T-helper 1 cell treated with Interleukin-12 subunit alpha and Interleukin-12 subunit beta and Interleukin-4 antibody, amounts not matched to agents 30 μg/mL and 1 μg/mL, for 36 hours (primary cell): ENCODE results near the gene RDH12.
A peak's percentile ranks its signal among the peaks of the same experiment; 100 is the strongest.
"Not testable (repeated sequence)": the region's sequence is repeated elsewhere in the genome, so short reads cannot be mapped to it uniquely, and the experiment has no call there.

ENCODE experiments used
- H3K27ac Mint-ChIP-seq: one replicate; pipeline ENCODE4 v1.8.0; 2021; ENCODE audit warnings: mild to moderate bottlenecking, mixed read lengths
- H3K27me3 Mint-ChIP-seq: one replicate; pipeline ENCODE4 v1.8.0; 2021; ENCODE audit warnings: low read depth, mixed read lengths
- H3K36me3 Mint-ChIP-seq: one replicate; pipeline ENCODE4 v1.8.0; 2021; ENCODE audit warnings: low read depth, mixed read lengths
- H3K4me1 Mint-ChIP-seq: one replicate; pipeline ENCODE4 v1.8.0; 2021; ENCODE audit warnings: low read depth, mixed read lengths
- H3K4me3 Mint-ChIP-seq: one replicate; pipeline ENCODE4 v1.8.0; 2021; ENCODE audit warnings: mild to moderate bottlenecking, moderate library complexity, mixed read lengths
- H3K9me3 Mint-ChIP-seq: one replicate; pipeline ENCODE4 v1.8.0; 2021; ENCODE audit warnings: mixed read lengths

RDH12 gene

DNA sequence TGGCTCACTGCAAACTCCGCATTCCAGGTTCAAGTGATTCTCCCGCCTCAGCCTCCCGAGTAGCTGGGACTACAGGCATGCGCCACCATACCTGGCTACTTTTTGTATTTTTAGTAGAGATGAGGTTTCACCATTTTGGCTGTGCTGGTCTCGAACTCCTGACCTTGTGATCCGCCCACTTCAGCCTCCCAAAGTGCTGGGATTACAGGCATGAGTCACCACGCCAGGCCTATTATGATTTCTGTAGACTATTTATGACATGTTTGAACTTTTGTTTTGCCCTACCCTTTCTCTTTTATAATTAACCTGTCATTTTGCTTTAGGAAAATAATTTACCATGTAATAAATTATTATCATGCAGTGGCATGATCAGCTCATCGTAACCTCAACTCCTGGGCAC is at the start of gene RDH12:
RDH12 (plus strand) TSS at position 395 of the 400 bp plus-strand sequence. CDS start 20,757 bp downstream, outside the sequence.
- not testable (repeated sequence) for H3K9me3 Mint-ChIP-seq, H3K36me3 Mint-ChIP-seq, H3K4me3 Mint-ChIP-seq, H3K4me1 Mint-ChIP-seq, H3K27ac Mint-ChIP-seq, H3K27me3 Mint-ChIP-seq

DNA sequence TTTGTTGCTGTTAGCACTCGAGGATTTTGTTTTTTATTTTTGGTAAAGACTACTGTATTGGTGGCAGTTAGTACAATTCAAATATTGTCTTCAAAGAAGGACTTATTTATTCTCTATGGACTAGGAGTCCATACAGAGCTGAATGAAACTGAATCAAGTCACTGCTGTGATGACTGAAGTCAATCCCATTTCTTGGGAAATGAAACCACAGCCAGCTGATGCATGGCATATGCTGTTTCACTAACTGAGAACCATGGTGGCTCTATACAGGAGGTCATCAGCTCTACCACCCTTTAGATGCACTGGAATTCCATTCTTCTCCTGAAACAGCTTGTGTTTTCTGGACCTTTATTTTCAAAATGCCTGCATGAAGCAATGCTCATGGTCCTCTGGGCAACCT is 49.5 kb upstream of the RDH12 start:
- Mint-ChIP-seq H3K27me3 (no peaks in the 10 kb centered on the region), H3K36me3 (peaks cover 32% of the 10 kb centered on the region)

GRCh38 chr14:67653651-67654280 is 47.9 kb upstream of the RDH12 start:
- H3K36me3 Mint-ChIP-seq = peaks cover 33% of the 10 kb centered on the region
- H3K9me3 Mint-ChIP-seq = no peaks in the 10 kb centered on the region
- no peaks in the 10 kb centered on the region for H3K4me1 Mint-ChIP-seq
- H3K27me3 Mint-ChIP-seq = no peaks in the 10 kb centered on the region
- H3K27ac Mint-ChIP-seq = no peak overlapping the region
- no peak overlapping the region for H3K4me3 Mint-ChIP-seq

More for the DNA sequence above, 49.5 kb upstream of the RDH12 start:
- Mint-ChIP-seq H3K4me1 (no peaks in the 10 kb centered on the region), H3K27ac (no peak overlapping the region), H3K9me3 (no peaks in the 10 kb centered on the region), H3K4me3 (no peak overlapping the region)

- peaks cover 7% of the 10 kb centered on the region for H3K36me3 Mint-ChIP-seq
- H3K4me3 Mint-ChIP-seq = no peak overlapping the region
- H3K27me3 Mint-ChIP-seq = no peaks in the 10 kb centered on the region
- H3K9me3 Mint-ChIP-seq = no peaks in the 10 kb centered on the region
- H3K4me1 Mint-ChIP-seq = peaks cover 19% of the 10 kb centered on the region
- no peak overlapping the region for H3K27ac Mint-ChIP-seq
Observed at GRCh38 chr14:67663633-67664032, 38.1 kb upstream of the RDH12 start.

GRCh38 chr14:67665868-67666267 is 35.8 kb upstream of the RDH12 start:
- no peaks in the 10 kb centered on the region for H3K27me3 Mint-ChIP-seq
- H3K9me3 Mint-ChIP-seq = no peaks in the 10 kb centered on the region
- H3K27ac Mint-ChIP-seq = no peak overlapping the region
- H3K4me1 Mint-ChIP-seq = peaks cover 27% of the 10 kb centered on the region
- no peak overlapping the region for H3K4me3 Mint-ChIP-seq
- H3K36me3 Mint-ChIP-seq = peaks cover 5% of the 10 kb centered on the region

- Mint-ChIP-seq H3K27me3 (no peaks in the 10 kb centered on the region), H3K4me3 (no peak overlapping the region), H3K9me3 (no peaks in the 10 kb centered on the region), H3K4me1 (peaks cover 27% of the 10 kb centered on the region), H3K27ac (no peak overlapping the region), H3K36me3 (peaks cover 5% of the 10 kb centered on the region)
Observed at GRCh38 chr14:67666750-67667449, 34.8 kb upstream of the RDH12 start.

GRCh38 chr14:67668559-67668958 is 33.1 kb upstream of the RDH12 start:
- no peak overlapping the region for H3K4me3 Mint-ChIP-seq
- H3K4me1 Mint-ChIP-seq = peaks cover 35% of the 10 kb centered on the region
- H3K36me3 Mint-ChIP-seq = peaks cover 2% of the 10 kb centered on the region
- H3K9me3 Mint-ChIP-seq = no peaks in the 10 kb centered on the region
- H3K27me3 Mint-ChIP-seq = no peaks in the 10 kb centered on the region
- no peak overlapping the region for H3K27ac Mint-ChIP-seq

GRCh38 chr14:67673451-67673850 is 28.2 kb upstream of the RDH12 start:
- H3K9me3 Mint-ChIP-seq = no peaks in the 10 kb centered on the region
- H3K27me3 Mint-ChIP-seq = no peaks in the 10 kb centered on the region
- H3K4me1 Mint-ChIP-seq = peaks cover 26% of the 10 kb centered on the region
- peaks cover 13% of the 10 kb centered on the region for H3K36me3 Mint-ChIP-seq
- peak overlapping the region; percentile 86 for H3K4me3 Mint-ChIP-seq
- H3K27ac Mint-ChIP-seq = no peak overlapping the region

- peaks cover 17% of the 10 kb centered on the region for H3K36me3 Mint-ChIP-seq
- H3K27me3 Mint-ChIP-seq = no peaks in the 10 kb centered on the region
- no peaks in the 10 kb centered on the region for H3K9me3 Mint-ChIP-seq
- peak overlapping the region; percentile 86 for H3K4me3 Mint-ChIP-seq
- peak overlapping the region; percentile 78 for H3K27ac Mint-ChIP-seq
- H3K4me1 Mint-ChIP-seq = peaks cover 27% of the 10 kb centered on the region
Observed at GRCh38 chr14:67674139-67674479, 27.6 kb upstream of the RDH12 start.

DNA sequence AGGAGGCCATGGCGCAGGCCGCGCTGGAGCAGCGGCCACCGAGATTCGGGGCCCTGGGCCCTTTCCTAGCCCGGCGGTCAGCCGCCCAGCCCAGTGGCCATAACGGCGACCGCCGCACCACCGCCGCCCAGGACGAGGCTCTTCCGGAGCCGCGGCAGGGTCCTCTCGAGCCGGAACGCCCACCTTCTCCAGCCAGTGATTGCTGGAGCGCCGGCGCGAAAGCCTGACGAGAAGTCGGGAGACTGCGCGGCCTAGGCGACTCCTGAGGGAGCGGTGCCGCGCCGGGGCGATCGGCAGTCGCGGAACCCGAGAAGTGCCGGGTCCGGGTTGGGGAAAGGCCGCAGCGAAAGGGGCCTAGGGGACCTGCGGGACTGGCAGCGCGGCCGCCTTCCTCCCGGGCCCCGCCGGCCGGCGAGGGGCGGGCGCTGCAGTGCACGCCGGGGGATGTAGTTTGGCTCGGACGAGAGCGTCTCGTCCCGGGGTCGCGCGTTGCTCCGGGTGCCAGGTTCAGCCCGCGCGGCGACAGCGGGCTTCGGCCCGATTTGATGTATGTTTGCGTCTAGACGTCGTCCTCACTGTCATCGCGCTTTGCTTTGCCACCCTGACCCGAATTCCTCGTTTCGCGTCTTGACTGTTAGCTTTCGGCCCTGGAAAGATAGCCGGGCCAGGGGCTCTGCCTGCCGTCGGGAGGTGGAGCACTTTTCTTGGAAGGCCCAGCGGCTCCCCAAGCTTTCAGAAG is 27.0 kb upstream of the RDH12 start, which contains the start of gene VTI1B:
VTI1B (minus strand) TSS at position 153 of the 739 bp plus-strand sequence; CDS start at position 10, 143 bp downstream.
- Mint-ChIP-seq H3K4me3 (peak within 1 kb of the TSS; percentile 86), H3K4me1 (peaks cover 25% of the 10 kb centered on the region), H3K27ac (peak within 1 kb of the TSS; percentile 81), H3K36me3 (peaks cover 17% of the 10 kb centered on the region), H3K9me3 (no peaks in the 10 kb centered on the region), H3K27me3 (no peaks in the 10 kb centered on the region)

DNA sequence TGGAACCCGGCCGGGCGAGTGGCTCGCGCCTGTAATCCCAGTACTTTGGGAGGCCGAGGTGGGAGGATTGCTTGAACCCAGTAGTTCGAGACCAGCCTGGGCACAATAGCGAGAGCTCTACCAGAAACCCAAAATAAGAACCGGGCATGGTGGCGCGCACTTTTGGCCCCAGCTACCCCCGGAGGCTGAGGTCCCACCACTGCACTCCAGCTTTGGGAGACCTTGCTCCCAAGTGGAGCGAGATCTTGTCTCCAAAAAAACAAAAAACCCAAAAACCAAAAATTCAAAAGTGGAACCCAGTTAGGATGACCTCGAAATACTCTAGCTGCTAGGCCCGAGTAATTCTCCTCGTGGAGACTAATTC is 26.5 kb upstream of the RDH12 start:
- Mint-ChIP-seq H3K4me1 (peaks cover 28% of the 10 kb centered on the region), H3K27ac (peak overlapping the region; percentile 81), H3K4me3 (peak overlapping the region; percentile 84), H3K36me3 (peaks cover 18% of the 10 kb centered on the region), H3K27me3 (no peaks in the 10 kb centered on the region), H3K9me3 (no peaks in the 10 kb centered on the region)

- Mint-ChIP-seq H3K36me3 (peaks cover 42% of the 10 kb centered on the region), H3K27ac (no peak overlapping the region), H3K4me3 (no peak overlapping the region), H3K4me1 (peaks cover 28% of the 10 kb centered on the region), H3K27me3 (no peaks in the 10 kb centered on the region), H3K9me3 (no peaks in the 10 kb centered on the region)
Observed at GRCh38 chr14:67679006-67679405, 22.7 kb upstream of the RDH12 start.

GRCh38 chr14:67680121-67680602 is 21.5 kb upstream of the RDH12 start:
- Mint-ChIP-seq H3K27me3 (no peaks in the 10 kb centered on the region), H3K36me3 (peaks cover 49% of the 10 kb centered on the region), H3K27ac (peak overlapping the region; percentile 67), H3K4me3 (no peak overlapping the region), H3K9me3 (no peaks in the 10 kb centered on the region), H3K4me1 (peaks cover 28% of the 10 kb centered on the region)

DNA sequence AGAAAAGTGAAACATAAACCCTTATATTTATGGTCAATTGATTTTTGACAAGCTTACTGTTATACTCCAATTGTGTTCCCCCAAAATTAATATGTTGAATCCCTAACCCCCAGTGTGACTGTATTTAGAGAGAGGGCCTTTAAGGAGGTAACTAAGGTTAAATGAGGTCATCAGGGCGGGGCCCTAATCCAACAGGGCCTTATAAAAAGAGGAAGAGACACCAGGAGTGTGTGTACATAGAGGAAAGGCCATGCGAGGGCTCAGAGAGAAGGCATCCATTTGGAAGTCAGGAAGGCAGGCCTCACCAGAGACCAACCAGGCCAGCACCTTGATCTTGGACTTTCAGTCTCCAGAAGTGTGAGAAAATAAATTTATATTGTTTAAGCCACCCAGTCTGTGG is 20.7 kb upstream of the RDH12 start:
- H3K9me3 Mint-ChIP-seq = no peaks in the 10 kb centered on the region
- H3K27ac Mint-ChIP-seq = no peak overlapping the region
- H3K27me3 Mint-ChIP-seq = no peaks in the 10 kb centered on the region
- H3K36me3 Mint-ChIP-seq = peaks cover 52% of the 10 kb centered on the region
- peaks cover 28% of the 10 kb centered on the region for H3K4me1 Mint-ChIP-seq
- H3K4me3 Mint-ChIP-seq = no peak overlapping the region

DNA sequence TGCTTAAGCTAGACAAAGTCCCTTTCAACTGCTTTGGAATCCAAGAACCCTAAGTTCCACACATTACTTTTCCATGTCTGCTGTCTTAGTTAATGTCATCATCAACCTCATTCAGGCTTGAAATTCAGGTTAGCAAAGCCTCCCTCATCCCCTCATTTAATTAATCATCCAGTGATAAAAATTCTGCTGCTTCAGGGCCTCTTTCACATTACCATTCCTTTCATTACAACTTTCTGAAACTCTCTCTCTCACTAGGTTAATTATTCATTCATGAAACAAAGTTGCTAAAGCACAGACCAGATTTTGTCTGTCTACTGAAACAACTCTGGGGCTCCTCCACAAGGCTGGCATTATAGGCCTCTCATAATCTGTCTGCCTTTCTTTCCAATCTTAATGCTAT is 17.8 kb upstream of the RDH12 start:
- peaks cover 59% of the 10 kb centered on the region for H3K36me3 Mint-ChIP-seq
- H3K4me1 Mint-ChIP-seq = peaks cover 21% of the 10 kb centered on the region
- no peaks in the 10 kb centered on the region for H3K27me3 Mint-ChIP-seq
- no peak overlapping the region for H3K27ac Mint-ChIP-seq
- no peak overlapping the region for H3K4me3 Mint-ChIP-seq
- H3K9me3 Mint-ChIP-seq = no peaks in the 10 kb centered on the region
